Retinal pigment epithelial cell (primary cell): ENCODE data around the gene CALY.

Experiments
- DNase-seq: peaks from one replicate; pipeline ENCODE4 v3.0.0-alpha.2; 2010; ENCODE audit warnings: low read depth
- H3K4me3 ChIP-seq: 2 replicates; pipeline ENCODE4 v1.5.1; 2011; ENCODE audit warnings: mild to moderate bottlenecking, low read length, control low read depth, moderate library complexity
- TF ChIP-seq, protein P1 (sequence below): conservative IDR thresholded peaks from 2 replicates; pipeline ENCODE4 v1.5.1; 2011; ENCODE audit warnings: low read depth, low read length, control low read depth, inconsistent platforms

The CALY gene

GRCh38 chr10:133318494-133319127 lies 18.1 kb downstream of the CALY start:
- TF ChIP-seq, protein P1, sequence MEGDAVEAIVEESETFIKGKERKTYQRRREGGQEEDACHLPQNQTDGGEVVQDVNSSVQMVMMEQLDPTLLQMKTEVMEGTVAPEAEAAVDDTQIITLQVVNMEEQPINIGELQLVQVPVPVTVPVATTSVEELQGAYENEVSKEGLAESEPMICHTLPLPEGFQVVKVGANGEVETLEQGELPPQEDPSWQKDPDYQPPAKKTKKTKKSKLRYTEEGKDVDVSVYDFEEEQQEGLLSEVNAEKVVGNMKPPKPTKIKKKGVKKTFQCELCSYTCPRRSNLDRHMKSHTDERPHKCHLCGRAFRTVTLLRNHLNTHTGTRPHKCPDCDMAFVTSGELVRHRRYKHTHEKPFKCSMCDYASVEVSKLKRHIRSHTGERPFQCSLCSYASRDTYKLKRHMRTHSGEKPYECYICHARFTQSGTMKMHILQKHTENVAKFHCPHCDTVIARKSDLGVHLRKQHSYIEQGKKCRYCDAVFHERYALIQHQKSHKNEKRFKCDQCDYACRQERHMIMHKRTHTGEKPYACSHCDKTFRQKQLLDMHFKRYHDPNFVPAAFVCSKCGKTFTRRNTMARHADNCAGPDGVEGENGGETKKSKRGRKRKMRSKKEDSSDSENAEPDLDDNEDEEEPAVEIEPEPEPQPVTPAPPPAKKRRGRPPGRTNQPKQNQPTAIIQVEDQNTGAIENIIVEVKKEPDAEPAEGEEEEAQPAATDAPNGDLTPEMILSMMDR: peak; percentile 86
- DNase-seq: no peak

DNA sequence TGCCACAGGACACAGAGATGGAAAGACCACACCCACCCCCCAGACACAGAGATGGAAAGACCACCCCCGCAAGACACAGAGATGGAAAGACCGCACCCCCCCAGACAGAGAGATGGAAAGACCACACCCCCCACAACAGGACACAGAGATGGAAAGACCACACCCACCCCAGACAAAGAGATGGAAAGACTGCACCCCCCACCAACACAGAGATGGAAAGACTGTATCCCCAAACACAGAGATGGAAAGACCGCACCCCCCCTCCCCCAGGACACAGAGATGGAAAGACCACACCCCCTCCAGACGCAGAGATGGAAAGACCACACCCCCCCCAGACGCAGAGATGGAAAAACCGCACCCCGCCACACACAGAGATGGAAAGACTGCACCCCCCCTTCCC lies 20.0 kb downstream of the CALY start:
- no peak overlapping the region for H3K4me3 ChIP-seq
- DNase-seq: no peak
- TF ChIP-seq, protein P1: no peak

More at GRCh38 chr10:133318494-133319127, 18.1 kb downstream of the CALY start:
- peak overlapping the region; percentile 49 for H3K4me3 ChIP-seq

DNA sequence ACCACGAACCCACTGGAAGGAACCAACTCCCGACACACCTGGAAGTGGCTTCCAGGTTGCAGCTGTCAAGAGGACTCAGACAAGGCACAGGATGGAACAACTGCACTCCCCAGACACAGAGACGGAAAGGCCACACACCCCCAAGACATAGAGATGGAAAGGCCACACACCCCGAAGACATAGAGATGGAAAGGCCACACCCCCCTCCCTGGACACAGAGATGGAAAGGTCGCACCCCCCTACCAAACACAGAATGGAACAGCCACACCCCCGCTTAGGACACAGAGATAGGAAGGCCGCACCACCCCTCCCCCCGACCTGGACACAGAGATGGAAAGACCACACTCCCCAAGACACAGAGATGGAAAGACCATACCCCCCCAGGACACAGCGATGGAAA lies 20.4 kb downstream of the CALY start:
- TF ChIP-seq, protein P1: no peak
- H3K4me3 ChIP-seq: no peak overlapping the region
- no peak for DNase-seq

GRCh38 chr10:133315847-133316246 lies 20.8 kb downstream of the CALY start:
- no peak overlapping the region for H3K4me3 ChIP-seq
- DNase-seq: no peak
- TF ChIP-seq, protein P1: no peak

DNA sequence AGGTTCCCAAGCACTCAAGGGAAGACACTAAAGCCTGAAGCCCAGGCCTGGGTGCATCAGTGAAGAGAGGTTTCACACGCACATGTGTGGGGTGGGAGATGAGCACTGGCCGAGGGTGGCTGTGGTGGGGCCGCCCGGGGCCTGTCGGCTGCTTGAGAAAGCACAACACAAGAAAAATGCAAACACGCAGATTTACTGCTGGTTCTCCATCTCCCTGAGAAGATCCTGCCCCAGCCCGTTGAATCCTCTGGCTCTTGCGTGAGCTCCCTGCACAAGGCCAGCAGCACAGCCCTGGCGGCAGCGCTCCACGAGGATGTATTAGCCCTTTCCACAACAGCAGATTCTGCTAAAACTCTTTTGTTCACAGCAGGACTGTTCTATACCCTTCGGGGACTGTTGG lies 21.8 kb downstream of the CALY start:
- DNase-seq: no peak
- no peak overlapping the region for H3K4me3 ChIP-seq
- TF ChIP-seq, protein P1: no peak

GRCh38 chr10:133313192-133313591 lies 23.5 kb downstream of the CALY start:
- H3K4me3 ChIP-seq: no peak overlapping the region
- DNase-seq: no peak
- TF ChIP-seq, protein P1: no peak

DNA sequence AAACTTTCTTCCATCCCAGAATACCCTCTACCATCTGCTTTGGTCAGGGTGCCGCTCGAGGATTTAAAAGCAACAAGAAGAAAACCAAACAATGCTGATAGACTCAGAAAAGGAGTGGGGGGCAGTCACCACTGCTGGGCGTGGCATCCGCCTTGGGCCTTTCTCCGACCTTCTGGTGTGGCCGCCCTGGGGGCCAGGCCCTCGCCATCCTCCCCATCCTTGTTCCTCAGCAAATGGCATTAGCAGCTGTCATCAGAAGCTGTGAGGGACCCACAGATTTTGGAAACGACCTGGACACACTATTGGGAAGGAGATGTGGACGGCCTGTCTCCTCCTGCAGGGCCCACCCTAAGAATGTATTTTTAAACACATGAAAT lies 23.9 kb downstream of the CALY start:
- H3K4me3 ChIP-seq: no peak overlapping the region
- TF ChIP-seq, protein P1: no peak
- DNase-seq: no peak
